GM18502 (cell line): Measurements from ENCODE around the gene ABCA6.
"Not testable (repeated sequence)": the region's sequence is repeated elsewhere in the genome, so short reads cannot be mapped to it uniquely, and the experiment has no call there.

Source experiments
- ATAC-seq: cut with Tn5 transposase; IDR thresholded peaks from one replicate; pipeline ENCODE4 v1.9.1; 2021; ENCODE audit warnings: mild to moderate bottlenecking; ENCODE audit not compliant: unreplicated experiment, poor library complexity

ABCA6 gene, protein sequence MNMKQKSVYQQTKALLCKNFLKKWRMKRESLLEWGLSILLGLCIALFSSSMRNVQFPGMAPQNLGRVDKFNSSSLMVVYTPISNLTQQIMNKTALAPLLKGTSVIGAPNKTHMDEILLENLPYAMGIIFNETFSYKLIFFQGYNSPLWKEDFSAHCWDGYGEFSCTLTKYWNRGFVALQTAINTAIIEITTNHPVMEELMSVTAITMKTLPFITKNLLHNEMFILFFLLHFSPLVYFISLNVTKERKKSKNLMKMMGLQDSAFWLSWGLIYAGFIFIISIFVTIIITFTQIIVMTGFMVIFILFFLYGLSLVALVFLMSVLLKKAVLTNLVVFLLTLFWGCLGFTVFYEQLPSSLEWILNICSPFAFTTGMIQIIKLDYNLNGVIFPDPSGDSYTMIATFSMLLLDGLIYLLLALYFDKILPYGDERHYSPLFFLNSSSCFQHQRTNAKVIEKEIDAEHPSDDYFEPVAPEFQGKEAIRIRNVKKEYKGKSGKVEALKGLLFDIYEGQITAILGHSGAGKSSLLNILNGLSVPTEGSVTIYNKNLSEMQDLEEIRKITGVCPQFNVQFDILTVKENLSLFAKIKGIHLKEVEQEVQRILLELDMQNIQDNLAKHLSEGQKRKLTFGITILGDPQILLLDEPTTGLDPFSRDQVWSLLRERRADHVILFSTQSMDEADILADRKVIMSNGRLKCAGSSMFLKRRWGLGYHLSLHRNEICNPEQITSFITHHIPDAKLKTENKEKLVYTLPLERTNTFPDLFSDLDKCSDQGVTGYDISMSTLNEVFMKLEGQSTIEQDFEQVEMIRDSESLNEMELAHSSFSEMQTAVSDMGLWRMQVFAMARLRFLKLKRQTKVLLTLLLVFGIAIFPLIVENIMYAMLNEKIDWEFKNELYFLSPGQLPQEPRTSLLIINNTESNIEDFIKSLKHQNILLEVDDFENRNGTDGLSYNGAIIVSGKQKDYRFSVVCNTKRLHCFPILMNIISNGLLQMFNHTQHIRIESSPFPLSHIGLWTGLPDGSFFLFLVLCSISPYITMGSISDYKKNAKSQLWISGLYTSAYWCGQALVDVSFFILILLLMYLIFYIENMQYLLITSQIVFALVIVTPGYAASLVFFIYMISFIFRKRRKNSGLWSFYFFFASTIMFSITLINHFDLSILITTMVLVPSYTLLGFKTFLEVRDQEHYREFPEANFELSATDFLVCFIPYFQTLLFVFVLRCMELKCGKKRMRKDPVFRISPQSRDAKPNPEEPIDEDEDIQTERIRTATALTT (N-terminal part only)

DNA sequence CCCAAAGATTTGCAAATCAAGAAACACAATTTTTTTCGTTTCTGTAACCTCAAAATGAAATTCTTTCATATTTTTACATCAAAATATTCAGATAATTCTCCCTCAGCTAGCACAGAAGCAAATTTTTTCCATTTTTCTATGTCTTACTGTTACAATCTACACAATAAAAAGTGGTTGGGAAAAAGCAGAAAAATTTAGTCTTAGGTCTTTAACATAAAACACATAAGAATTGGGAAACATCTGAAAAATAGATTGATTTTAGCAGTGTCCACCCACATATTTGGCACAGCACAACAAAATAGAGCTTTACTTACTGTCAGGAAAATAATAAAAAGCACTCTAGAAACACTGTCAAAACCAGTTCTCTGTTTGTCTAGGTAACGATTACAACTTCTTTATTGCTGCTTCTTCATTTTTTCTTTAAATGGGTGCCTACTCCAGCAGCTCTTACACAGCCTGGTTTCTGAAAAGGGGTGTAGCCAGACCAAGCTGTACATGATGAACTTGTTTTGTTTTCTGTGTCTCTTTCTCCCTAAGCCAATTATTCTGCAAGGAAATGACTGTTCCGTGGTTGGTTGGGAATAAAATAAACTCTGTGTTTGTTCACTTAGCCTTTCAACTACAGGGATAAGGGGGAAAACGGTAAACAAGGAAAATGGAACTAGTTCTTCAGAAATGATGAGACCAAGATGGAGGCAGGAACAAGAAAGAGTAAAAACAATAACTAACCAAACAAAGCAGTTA, at the start of gene ABCA6:
ABCA6 (minus strand) TSS at position 465 of the 744 bp plus-strand sequence. CDS start 1,192 bp downstream, outside the sequence.
- no peak for ATAC-seq

DNA sequence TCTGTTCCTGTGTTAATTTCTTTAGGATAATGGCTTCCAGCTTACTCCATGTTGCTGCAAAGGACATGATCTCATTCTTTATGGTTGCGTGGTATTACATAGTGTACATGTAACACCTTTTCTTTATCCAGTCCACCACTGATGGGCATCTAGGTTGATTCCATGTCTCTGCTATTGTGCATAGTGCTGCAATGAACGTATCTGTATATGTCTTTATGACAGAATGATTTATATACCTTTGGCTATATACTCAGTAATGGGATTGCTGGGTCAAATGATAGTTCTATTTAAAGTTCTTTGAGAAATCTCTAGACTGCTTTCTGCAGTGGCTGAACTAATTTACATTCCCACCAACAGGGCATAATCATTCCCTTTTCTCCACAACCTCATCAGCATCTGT, 47.1 kb upstream of the ABCA6 start:
- ATAC-seq: no peak

DNA sequence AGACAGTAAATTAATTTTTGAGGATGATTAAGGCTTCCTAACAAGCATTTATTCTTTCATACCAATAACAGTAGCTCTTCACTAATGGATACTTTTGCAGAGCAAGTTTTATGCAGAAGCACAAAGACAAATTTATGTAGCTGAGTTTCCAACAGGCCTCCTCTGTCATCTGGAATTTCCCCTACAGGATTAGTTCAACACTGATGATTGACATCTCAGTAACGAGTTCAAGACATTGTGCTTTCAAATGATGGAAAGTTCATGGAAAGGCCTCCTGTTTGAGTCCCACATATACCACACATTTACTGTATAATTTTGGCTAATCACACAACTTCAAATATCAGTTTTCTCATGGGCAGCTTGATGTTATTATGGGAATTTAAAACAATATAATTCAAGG, 46.4 kb upstream of the ABCA6 start:
- no peak for ATAC-seq

DNA sequence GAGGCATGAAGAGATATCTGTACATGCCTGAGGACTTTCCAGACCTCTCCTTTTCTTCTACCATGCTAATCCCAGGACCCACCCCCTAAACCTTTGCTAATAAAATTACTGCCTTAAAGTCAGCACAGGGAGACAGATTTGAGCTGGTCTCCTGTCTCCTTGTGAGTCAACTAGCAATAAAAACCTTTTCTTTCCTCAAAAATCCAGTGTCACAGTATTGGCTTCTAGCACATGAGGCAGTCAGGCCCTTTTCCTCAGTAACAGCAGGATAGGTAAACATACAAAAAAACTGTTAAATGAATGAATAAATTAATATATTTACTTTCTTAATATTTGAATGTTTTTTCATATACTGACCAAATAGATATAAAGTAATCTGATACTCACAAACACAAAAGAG, 45.6 kb upstream of the ABCA6 start:
- no peak for ATAC-seq

DNA sequence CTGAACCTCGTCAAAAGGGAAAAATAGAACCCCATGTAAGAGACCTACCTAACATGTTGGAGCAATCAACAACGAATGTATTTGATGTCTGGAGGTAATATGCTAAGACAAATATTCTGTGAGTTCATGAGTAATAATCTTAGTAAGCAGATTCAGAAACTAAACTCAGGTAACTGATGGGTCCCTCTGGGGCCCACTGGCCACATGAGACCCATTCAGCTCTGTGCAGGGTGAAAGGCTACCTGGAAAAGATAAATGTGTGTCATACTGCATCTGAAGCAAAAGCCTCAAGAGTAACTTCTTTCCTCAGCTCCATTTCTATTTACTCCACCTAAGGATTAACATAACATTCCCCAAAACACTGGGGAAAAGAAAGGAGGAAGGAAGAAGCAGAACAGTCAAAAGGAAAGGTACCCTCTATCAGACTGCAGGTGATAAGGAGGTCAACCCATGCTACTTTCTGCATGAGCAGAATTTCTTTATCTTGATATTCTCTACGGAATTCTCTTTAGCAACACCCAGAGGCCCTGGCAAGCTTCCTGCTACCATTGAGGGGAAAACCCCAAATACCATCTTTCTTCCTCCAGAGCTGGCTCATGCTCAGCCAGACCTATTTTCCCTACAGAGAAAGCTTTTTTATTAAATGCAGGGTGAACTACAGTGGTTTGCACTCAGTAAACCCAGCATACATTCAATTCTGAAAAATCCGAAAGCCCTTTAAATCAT, 37.7 kb upstream of the ABCA6 start:
- no peak for ATAC-seq

DNA sequence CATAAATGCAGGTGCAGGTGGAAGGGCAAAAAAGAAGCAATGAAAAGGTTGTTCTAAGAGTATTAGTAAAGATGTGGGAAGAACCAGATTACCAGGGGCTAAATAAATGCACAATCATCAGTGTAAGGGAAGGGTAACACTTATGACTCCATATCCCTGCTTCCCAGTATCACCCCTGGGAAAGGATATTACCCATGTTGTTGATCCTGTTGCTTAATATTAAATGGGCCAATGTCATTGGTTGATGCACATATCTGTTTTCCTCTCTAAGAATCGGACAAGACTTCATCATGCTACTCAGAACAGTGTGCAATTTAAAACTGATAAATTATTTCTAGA, 34.7 kb upstream of the ABCA6 start:
- ATAC-seq: no peak

DNA sequence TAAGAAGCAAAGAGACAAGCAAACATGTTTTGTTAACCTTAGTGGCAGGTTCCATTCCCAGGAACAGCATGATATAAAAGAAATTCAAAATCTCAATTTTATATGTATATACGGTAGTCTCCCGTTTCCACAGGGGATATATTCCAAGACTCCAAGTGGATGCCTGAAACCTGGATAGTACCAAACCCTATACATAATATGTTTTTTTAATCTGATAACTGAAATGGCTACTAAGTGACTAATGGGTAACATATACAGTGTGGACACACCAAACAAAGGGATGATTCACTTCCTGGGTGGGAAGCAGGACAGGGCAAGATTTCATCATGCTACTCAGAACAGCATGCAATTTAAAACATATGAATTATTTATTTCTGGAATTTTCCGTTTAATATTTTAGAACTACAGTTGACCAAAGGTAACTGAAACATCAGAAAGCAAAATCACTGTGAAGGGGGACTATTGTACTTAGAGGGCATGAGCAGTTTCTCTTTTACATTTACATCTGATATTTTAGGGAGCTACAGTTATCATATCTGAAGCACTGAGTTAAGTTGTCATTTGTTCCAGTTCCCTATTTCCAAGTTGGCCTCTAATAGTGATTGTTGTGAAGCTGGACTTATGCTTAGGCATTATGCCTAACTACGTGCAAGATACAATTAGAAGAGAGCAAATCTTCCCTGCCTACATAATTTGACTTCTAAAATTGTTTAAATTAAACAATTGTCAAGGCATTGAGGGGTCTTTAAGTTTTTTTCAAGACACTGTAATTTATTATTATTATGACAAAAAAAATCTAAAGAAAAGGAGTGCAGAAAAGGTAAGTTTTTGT, 34.1 kb upstream of the ABCA6 start:
- no peak for ATAC-seq

DNA sequence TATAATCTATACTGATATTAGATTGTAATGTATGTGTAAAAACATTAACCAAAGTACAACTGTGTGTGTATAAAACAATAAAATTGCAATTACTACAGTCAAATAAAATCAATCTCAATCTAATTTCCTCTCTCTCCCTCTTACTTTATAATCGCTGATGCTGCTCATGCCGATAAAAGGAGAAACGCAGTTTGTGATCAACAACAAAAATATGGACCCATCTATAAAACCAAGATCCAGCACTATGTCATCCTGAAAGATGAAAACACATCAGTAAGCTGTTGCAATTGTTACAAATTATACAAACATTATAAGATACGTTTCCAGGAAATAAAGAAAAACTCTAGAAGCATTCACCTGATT, 33.5 kb upstream of the ABCA6 start:
- no peak for ATAC-seq

DNA sequence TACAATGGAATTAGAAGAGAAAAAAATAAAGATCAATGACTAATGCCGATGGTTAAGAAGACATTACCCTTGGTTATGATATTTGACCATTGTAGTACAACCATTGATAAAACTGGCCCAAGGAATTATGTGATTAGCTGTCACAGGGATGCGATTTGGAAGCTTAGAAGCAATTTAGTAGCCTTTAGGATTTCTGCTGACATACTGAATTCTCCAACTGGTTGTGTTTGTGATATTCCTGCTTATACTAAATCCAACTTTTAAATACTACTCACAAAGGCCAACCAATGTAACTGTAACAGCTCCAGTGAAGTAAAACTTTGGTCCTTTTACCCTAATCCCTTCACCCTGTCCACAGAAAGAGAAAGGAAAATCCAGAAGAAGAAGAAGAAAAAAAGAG, 31.4 kb upstream of the ABCA6 start:
- ATAC-seq: no peak

DNA sequence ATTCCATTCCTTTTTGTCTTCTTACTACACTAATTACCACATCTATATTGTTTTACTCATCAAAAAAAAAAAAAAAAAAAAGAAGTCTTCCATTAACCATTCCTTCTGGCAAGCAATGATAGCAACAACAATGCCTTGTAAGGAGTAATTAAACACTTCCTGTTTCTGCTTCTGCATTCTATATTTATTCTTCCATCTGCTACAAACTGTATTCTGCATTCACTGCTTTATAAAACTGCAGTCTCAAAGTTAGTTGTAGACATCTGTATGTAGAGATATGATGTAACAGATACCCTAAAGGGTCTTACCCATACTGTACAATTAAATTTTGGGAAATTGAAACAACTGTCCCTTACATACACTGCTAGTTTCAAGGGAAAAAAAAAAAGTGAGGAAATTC, 28.7 kb upstream of the ABCA6 start:
- no peak for ATAC-seq

DNA sequence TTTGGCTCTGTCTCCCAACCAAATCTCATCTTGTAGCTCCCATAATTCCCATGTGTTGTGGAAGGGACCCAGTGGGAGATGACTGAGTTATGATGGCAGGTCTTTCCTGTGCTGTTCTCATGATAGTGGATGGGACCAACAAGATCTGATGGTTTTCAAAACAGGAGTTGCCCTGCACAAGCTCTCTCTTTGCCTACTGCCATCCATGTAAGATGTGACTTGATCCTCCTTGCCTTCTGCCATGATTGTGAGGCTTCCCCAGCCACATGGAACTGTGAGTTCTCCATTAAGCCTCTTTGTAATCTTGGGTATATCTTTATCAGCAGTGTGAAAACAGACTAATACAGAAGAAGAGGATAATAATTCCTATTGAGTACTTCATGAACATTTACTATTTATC, 26.9 kb upstream of the ABCA6 start:
- ATAC-seq: not testable (repeated sequence)

DNA sequence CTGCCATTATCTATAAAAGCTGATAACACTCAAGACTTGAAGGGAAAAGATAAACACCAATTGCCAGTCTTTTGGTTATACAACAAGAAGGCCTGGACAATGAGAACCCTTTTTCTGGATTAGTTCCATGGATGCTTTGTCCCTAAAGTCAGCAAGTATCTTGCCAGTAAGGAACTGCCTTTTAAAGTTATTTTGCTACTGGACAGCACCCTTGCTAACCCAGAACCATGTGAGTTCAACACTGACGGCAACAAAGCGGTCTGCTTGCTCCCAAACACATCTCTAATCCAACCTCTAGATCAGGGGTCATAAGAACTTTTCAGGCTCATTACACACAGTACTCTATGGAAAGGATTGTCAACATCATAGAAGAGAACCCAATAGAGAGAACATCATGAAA, 25.3 kb upstream of the ABCA6 start:
- ATAC-seq: no peak

DNA sequence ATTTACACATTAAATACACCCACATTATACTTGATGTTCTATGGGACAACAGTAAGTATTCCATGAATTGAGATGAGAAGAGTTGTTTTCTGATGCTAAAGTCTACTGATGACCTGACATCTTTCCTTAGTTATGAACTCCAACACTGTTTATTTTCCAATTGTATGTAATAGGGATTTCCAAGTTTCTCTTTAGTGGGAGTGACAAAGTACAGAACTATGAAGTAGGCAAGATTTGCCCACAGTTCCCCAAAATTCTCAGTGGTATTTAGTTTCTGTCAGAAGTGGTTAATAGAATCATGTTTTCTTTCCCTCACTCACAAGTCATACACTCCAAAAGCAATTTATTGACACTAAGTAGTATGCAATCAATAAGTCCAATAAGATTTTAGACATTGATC, 22.5 kb upstream of the ABCA6 start:
- no peak for ATAC-seq

DNA sequence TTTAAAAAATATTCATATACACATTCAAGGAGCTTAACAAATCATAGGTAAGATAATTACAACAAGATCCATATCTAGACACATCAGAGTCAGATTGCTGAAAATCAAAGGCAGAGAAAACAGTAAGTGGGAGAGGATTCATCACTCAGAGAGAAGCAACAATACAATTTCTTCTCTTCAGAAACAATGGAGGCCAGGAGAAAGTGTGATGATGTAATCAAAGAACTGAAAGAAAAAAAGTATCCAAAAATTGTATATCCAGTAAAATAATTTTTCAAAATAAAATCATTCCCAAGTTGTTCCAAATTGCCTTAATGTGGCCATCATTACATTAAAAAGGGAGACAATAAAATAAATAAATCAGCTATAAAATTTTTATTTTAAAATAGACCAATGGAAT, 17.7 kb upstream of the ABCA6 start:
- no peak for ATAC-seq

DNA sequence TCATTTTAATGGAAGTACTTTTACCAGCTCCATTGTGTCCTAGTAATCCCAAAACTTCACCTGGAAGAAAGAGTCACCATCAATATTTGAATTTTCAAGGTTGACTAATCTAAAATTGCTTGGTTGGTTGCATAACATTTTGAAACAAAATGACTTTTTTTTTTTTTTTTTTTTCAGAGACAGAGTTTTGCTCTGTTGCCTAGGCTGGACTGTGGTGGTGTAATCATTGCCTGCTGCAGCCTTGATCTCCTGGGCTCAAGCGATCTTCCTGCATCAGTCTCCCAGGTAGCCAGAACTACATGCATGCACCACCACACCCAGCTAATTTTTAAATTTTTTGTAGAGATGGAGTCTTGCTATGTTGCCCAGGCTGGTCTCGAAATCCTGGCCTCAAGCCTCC, 12.6 kb upstream of the ABCA6 start:
- ATAC-seq: no peak

DNA sequence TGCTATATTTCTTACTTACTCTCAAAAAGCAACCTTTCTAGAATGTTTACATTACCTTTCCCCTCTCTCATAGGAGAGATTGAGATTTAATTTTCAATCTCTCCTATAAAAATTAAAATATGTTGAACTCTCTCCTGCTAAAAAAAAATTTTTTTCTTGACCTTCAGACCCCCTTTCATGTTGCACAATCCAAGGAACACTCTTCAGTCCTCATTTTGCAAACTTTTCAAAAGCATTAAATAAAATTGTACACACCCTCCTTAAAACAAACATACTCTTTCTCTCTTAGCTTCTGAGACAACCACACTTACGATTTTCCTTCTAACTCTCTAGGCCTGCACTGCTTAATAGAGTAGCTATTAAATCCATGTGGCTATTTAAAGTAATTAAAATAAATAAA, 8.6 kb upstream of the ABCA6 start:
- ATAC-seq: no peak

DNA sequence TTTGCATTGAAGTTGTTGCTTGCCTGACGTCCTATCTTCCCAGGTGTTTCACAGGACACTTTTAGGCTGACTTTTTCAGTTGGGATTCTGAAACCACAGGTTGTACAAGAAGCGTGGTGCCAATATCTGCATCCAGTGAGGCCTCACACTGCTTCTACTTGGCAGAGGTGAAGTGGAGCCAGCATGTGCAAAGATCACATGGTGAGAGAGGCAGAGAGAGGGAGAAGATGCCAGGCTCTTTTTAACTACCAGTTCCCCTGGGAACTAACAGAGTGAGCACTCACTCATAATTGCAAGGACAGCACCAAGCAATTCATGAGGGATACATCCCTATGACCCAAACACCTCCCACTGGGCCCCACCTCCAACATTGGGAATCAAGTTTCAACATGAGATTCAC, 5.8 kb upstream of the ABCA6 start:
- no peak for ATAC-seq

DNA sequence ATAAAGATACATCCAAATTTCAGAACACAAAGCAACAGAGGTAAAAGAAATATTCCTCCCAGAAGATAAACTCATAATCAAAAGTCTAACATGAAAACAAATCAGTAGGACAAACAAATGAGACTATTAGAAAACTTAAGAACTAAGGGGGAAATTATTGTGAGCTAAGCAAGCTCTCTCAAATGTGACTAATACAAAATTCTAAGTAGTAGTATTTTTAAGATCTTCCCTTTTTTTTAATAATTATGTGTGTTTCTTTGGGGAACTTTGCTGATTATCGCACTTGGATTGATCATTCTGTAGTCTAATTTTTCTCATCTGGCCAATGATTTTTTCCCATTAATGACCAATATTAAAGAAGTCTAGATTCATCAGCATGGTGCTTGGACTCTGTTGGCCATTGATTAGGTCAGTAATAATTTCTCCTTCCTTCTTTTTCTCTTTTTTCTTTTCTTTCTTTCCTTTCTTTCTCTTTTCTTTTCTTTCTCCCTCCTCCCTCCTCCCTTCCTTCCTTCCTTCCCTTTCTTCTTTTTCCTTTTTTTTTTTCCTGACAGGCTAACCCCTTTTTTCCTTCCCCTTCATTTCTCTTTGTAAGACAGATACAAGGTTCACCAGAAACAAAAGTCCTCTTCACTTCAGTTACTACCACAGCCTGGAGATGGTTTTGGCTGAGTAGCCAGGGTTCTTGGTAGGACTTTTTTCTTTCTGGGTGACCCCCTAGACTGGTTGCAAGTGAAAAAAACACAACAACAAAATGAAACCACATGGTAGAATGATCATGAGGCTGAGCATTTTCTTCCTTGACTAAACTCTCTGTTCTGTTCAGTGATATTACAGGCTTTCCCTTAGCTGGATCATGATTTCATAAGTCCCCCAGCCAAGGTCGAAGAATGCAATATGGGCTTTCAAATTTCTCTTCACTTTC, 2.9 kb upstream of the ABCA6 start:
- ATAC-seq: no peak
